Astrocyte of the cerebellum (primary cell): ENCODE data around the gene LMAN1L.

Experiments
- DNase-seq: peaks from one replicate; pipeline ENCODE4 v3.0.0-alpha.2; 2011; ENCODE audit warnings: low read depth
- H3K4me3 ChIP-seq: 2 replicates; pipeline ENCODE4 v1.5.1; 2011; ENCODE audit warnings: mild to moderate bottlenecking, low read depth, low read length, moderate library complexity
- CTCF ChIP-seq: IDR thresholded peaks from 2 replicates; pipeline ENCODE4 v1.5.1; 2012; ENCODE audit warnings: low read length, low read depth, moderate library complexity, mild to moderate bottlenecking; ENCODE audit errors: missing control alignments
- in situ Hi-C: cut with HindIII; loops from 2 replicates; pipeline ENCODE4 v1.10.0; 2017; ENCODE audit warnings: low sequenced_read_pairs

Gene LMAN1L

DNA sequence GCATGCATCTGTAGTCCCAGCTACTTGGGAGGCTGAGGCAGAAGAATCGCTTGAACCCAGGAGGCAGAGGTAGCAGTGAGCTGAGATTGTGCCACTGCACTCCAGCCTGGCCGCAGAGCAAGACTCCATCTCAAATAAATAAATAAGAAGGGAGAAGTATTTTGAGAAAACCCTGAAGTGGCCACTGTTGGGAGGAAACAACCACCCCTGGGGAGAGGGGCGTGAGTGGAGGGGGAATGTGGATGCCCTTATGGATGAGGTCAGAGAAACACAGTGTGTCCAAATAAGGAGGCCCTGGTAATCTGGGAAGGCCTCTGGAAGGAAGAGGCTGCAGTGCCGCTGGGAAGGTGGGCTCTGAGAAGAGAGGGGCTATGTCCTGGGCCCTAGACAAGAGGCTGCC is 9.6 kb downstream of the LMAN1L start:
- in situ Hi-C loops = no loop called here
- no peak for DNase-seq
- TF ChIP-seq CTCF = no peak
- no peak overlapping the region for H3K4me3 ChIP-seq

- H3K4me3 ChIP-seq = no peak overlapping the region
- in situ Hi-C loops = no loop called here
- no peak for DNase-seq
- no peak for TF ChIP-seq CTCF
Observed at GRCh38 chr15:74823324-74823723, 10.7 kb downstream of the LMAN1L start.

DNA sequence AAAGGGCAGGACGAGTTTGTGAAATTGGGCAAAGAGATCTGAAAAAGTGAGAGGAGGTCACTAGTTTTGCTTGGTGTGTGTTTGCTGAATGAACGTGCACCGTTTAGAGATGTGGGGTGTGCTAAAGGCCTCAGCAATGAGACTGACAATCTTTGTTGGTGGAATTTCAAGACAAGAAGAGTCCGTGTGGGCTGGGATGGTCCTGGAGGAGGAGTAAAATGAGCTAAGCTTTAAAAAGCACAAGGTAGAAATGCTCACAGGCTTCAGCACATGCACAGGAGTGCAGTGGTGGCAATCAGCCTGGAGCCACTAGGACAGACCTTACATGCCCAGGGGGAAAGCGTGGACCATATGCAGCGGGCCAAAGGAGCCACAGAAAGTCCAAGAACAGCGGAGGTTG is 12.3 kb downstream of the LMAN1L start:
- in situ Hi-C loops = no loop called here
- no peak for DNase-seq
- no peak for TF ChIP-seq CTCF
- no peak overlapping the region for H3K4me3 ChIP-seq

DNA sequence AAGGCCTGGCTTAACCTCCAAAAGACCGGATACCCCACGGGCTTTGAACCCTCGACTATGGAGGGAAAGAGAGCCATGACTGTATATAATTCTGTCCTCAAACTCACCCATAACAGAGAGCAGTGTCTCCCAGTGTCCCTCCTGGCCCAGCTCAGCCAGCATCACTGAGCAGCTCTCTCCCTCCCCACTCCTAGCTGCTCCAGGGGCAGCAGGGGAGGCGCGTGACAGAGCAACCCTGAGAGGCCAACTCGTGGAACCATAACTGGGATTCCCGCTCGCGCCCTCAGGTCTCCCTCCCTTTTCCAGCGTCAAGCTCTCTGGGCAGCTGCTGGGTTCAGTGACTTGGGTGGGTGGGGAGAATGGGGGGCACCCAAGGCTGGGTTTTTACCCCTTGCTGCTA is 13.2 kb downstream of the LMAN1L start:
- H3K4me3 ChIP-seq = no peak overlapping the region
- in situ Hi-C loops = no loop called here
- TF ChIP-seq CTCF = no peak

GRCh38 chr15:74826364-74826819 is 13.8 kb downstream of the LMAN1L start, which contains the start of gene CPLX3:
TSS of gene CPLX3 (plus strand) at chr15:74826627. CDS start at chr15:74826704, 77 bp downstream.
- TF ChIP-seq CTCF = no peak
- DNase-seq = no peak
- in situ Hi-C loops = no loop called here
- no peak within 1 kb of the TSS for H3K4me3 ChIP-seq

More for the DNA sequence above, 13.2 kb downstream of the LMAN1L start:
- no peak for DNase-seq

- no peak for DNase-seq
- H3K4me3 ChIP-seq = no peak overlapping the region
- in situ Hi-C loops = no loop called here
- no peak for TF ChIP-seq CTCF
Observed at GRCh38 chr15:74826921-74827320, 14.3 kb downstream of the LMAN1L start.

- no peak for DNase-seq
- no peak for TF ChIP-seq CTCF
- in situ Hi-C loops = no loop called here
Observed at GRCh38 chr15:74827614-74828013, 15.0 kb downstream of the LMAN1L start.

More at GRCh38 chr15:74827614-74828013, 15.0 kb downstream of the LMAN1L start:
- no peak overlapping the region for H3K4me3 ChIP-seq
